HG03457 (cell line): ENCODE measurements around the gene TTC7B.

ENCODE experiments used
- ATAC-seq: cut with Tn5 transposase; IDR thresholded peaks from one replicate; pipeline ENCODE4 v1.9.1; 2021; ENCODE audit warnings: moderate number of reproducible peaks; ENCODE audit not compliant: unreplicated experiment

TTC7B gene

GRCh38 chr14:90564496-90564895 is 251.7 kb downstream of the TTC7B start:
- no peak for ATAC-seq

DNA sequence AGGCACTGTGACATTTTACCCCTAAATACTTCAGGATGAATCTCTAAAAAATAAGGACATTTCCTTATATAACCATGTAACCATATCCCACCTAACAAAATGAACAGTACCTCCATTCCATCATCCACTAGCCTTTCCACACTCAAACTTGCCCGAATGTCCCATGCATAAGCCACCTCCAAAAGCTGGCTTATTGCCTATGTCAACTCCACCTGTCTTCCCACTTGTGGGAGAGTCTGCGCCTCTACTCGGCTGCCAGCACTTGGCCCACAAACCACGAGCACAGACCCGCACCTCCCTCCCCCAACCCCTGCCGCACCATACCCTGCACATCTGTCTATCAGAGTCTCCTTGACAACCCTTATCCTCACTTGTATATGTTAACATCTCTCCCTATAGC is 253.6 kb downstream of the TTC7B start:
- no peak for ATAC-seq

DNA sequence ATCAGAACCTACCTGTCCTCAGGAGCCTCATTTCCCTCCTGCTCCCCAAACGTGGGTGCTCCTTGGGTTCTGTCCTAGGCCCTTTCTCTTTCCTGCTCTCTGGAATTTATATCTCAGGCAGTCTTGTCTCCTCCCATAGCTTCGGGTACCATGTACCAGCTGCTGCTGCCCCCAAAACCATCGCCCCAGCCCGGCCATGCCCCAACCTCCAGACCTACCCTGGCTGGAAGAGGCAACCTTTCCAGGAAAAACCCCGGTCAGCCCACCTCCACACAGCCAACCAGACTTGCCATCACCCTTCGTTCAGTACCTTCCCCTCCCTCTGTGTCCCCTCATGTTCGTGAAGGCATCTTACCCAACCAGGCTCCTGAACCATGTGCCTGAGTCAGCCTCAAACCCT is 254.3 kb downstream of the TTC7B start:
- no peak for ATAC-seq

DNA sequence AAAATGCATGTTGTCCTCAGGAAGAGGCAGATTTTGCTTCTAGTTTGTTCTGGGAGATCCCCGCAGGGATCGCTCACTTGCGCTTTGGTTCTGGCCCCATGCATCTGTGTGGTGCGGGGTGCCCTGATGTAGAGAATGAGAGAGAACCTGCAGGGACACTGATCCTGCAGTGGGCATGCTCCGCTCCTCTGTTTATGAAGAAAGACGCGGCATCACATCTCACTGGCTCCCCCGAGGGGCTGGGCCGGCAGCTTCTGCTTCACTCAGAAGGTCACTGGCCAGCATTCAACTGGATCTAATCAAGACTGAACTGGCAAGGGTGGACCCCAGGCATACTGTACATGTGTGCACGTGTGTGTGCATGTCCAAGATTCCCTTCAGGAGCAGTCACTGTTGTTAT is 255.2 kb downstream of the TTC7B start:
- ATAC-seq, result no peak

DNA sequence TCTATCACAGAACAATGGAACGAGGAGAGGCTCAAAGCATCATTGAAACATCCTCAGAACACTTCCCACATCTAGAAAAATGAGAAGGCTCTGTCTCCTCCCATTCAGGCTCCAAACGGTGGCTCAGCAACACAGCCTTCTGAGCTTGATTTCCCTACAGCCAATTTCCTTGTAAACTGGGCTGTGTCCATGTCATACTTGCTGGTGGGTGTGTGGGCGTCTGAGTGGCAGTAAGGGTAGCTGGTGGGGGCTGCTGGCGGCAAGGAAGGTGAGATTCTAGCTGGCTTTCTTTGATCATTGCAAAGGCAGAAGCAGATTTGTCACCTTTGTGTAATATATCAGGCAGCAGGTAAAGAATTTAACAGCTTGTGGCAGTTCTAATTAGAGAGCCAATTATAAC is 255.7 kb downstream of the TTC7B start:
- ATAC-seq, result no peak

- no peak for ATAC-seq
These were observed 256.3 kb downstream of the TTC7B start for GRCh38 chr14:90559811-90560492.

GRCh38 chr14:90558983-90559590 is 257.1 kb downstream of the TTC7B start:
- ATAC-seq, result no peak

DNA sequence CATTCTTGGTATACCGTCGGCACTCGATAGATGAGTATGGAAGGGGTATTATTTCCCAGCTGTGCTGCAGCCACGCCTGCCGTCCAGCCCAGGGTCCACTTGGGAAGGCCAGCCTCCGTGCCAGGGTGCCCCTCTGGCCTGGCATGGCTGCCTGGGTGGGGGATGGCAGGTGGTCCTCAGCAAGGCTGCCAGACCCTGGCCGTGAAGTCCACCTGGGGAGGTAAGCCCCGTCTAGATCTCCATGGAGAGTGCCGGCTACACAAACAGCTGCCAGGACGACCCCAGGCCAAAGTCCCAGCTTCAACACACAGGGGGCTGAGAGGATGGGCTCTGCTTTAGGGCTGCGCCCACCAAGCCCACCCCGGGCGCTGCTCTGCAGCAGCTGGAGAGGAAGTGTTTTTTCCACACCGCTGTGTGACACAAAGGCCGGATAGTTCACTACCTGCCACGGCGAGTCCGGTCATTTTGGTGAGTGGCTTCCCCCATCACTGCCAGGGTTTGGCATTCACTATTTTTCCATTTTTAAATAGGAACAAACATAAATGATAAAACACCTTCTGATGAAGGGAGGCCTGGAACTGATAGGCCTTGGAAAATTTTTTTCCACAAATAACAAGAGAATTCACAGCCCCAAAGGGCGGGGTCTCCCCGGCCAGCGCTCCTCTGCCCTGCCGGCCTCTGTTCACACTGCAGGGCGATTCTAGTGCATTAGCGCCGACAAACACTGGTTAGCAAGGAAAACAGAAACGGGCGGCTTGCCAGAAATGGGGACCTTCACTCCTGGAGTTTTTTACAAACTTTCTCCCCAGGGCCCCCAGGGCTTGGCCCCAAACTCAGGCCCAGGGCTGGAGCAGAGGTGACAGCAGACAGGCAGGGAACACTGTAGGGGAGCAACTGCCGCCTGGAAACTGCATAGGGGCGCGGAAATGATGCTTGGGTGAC is 257.9 kb downstream of the TTC7B start:
- no peak for ATAC-seq

DNA sequence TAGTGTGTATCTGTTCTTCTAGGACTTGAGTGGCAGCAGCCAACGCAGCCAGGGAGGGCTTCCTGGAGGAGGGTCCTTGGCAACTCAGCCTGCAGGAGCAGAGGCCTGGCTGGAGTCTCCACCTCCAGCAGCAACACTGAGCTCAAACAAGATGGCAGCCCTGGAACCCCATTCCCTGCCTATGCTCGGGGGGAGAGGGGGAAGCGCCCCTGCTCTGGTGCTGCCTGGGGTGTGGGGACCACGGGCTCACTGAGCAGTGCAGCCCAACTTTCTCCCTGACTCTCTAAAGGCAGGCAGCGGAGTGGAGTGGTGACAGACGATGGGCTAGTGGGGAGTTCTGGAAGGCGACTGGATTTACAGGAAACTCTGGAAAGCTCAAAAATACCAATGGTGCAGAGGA is 258.7 kb downstream of the TTC7B start:
- no peak for ATAC-seq

- no peak for ATAC-seq
These were observed 259.4 kb downstream of the TTC7B start for GRCh38 chr14:90556666-90557450.

DNA sequence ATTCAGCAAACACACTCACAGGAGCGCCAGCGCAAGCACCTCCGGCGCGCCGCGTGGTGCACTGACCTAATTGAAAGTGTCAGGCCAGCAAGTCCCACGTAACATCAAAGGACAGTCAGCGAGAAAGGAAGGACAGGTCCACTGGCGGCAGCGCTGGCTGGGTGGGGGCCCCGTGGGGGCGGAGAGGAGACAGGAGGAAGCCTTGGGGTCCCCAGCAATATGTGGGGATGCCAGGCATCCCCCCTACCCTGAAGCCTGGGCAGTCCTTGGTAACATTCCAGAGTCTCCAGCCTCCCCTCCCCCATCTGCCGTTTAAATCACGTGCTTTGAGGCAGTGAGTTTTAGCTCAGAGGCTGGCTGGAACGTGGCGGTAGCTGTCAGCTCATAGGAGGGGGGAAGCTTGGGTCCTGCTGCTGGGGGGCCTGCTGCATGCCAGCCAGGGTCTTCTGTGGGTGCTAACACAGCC is 260.2 kb downstream of the TTC7B start:
- ATAC-seq, result no peak

- ATAC-seq, result no peak
These were observed 260.9 kb downstream of the TTC7B start for GRCh38 chr14:90555126-90556011.

DNA sequence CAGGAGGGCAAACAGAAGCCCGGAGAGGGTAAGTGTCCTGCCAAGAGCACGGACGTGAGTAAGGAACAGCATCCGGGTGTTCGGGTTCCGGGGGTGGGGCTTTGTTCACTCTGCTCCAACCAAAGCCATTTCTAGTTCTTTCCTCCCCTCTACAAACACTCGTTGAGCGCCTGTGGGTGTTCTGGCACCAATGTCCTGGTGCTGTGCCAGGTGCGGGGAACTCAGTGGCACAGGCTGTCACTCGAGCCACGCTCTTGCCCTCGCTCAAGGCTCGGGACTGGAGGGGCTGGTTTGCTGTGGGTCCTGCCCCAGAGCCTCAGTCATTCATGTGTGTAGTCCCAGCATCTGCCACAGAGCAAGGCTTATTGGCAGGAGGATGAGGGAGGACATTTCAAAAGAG is 261.9 kb downstream of the TTC7B start:
- ATAC-seq, result no peak

DNA sequence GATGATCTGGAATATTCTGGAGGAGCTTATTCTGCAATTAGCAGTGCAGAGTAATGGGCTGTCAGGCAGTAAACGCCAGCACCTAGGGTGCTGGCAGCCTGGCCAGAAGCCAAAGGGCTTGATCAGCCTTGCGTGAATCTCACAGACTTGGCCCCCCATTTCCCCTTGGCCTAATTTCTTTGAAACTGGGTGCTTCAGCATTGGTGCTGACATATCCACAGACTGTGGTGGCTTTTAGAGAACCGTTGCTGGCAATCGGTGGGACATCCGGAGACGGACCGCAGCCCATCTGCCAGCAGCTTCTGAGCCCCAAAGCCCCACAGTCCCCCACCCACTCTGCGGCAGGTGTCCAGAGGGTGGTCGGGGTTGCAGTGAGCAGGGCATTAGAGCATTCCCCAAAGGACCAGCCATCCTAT is 262.3 kb downstream of the TTC7B start:
- no peak for ATAC-seq

DNA sequence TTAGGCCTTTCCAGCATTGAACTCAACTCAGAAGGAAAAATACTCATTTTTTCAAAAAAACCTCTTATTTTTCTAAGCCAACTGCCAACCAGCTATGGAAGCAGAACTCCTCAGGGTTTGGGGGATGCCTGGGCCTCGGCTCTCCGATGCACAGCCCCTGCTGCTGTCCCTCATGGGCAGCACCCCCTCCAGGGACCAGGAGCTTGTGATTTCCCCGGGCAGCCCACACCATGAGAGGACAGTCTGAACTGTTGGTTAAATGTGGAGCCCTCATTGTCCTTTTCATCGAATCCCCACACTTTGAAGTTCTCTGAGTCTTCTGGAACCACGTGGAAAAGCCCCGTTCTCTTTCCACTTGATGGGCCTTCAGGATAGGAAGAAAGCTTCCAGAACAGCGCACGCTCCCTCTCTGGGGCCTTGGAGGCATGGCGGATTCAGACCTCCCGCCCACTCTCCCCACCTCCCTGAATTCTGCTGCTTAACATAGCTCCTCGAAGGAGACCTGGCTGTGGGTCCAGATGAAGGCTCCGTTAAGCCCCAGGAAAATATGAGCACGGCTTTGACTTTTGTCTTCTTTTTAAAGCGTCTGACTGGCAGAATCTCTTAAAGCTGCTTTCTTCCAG is 262.8 kb downstream of the TTC7B start:
- ATAC-seq, result no peak

DNA sequence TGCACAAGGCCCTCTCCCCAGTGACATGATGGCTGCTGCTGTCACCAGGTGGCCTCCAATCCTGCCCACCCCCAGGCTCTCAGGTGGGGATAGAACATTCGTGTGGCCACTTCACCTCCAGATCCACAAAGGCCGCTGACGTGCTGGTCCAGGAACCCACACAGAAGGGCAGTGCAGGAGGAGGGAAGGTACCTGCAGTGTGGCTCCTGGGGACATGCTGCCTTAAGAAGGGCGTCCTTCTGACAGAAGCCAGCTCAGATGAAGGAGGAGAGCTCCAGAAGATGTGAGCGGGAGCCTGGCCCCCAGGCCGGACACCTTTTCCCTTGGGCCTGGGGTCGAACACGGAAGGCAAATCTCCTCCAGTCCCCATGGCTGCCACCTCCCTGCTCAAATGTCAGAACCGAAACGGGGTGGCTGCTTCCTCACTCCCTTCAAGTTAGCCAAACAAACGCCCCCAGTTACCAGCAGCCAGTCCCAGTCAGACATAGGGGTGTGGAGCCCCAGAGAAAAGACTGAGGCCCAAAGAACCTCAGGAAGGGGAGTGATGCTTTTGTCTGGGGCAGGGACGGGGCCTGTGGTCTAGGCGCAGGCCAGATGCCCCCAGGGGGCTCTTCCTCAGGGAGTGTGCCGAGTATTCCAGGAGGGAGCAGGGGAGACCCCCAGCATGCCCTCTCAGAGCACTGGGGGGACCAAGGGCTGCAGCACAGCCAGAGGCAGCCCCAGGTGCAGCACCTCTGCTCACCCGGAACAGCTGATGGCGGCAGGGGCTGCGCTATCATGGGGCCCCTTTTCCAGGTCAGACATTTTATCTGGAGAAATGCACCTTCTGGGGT is 263.5 kb downstream of the TTC7B start:
- no peak for ATAC-seq

DNA sequence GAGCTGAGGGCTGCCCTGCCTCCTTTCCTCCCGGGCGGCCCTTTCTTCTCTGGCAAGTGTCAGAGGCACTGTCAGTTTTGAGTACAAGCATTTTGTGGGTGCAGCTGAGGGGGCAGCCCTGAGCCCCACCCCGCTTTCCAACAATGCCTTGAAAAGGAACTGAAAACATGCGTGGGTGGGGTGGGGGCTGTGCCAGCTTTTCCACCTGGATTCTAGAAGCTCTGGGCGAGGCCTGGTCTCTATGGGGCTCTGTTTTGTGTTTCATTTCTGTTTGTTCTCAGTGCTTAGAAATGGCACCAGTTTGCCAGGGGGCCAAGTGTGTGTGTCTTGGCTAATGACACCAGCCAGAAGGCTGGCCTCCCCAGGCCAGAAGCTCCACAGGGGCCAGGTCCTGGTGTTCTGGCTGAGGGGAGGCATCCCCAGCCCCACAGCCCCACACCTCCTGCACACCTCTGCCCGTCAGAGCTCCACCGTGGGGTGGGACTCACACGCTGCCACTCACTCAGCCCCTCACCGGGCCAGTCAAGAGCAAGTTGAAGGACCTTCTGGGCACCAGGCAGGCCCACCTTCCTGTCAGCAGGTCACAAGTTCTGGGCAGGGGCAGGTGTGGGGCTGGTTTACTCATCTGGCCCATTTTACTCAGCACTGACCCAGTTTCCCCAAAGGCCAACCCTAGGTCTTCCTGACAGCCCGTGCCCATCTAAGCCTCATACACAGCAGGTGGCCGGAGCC is 264.3 kb downstream of the TTC7B start:
- ATAC-seq, result no peak
